Measurements from ENCODE around the gene OTUD6A. TPM values are rescaled to one million over a fixed set of nuclear protein-coding genes. Genes with fewer than 3 reads are reported as not detected.
"Not testable (repeated sequence)": the region's sequence is repeated elsewhere in the genome, so short reads cannot be mapped to it uniquely, and the experiment has no call there.

OTUD6A gene
- total RNA-seq, 2 experiments from 2014 or later = not detected

- no peak for ATAC-seq
- Mint-ChIP-seq H3K4me3 (no peak overlapping the region), H3K4me1 (no peaks in the 10 kb centered on the region), H3K27me3 (no peaks in the 10 kb centered on the region), H3K9me3 (ENCODE audit: low read depth) (no peaks in the 10 kb centered on the region), H3K27ac (no peak overlapping the region), H3K36me3 (ENCODE audit: low read depth) (no peaks in the 10 kb centered on the region)
- no peak for DNase-seq
- ChIA-PET CTCF (no interaction called here), POLR2A (no interaction called here)
- intact Hi-C loops (cut with DNase I, micrococcal nuclease) = loop anchor here in 1 of 2 experiments (2.0 kb wide), 1 partner anchor 551 kb away; no protein-coding TSS in a partner anchor
These were observed 27.5 kb downstream of the OTUD6A start for GRCh38 chrX:70089604-70090297.

- no peak for DNase-seq
- no peaks in the 10 kb centered on the region for H3K9me3 Mint-ChIP-seq (ENCODE audit: low read depth)
These were observed 30.0 kb downstream of the OTUD6A start for GRCh38 chrX:70092247-70092646.

GRCh38 chrX:70096052-70096451 is 33.8 kb downstream of the OTUD6A start:
- Mint-ChIP-seq H3K9me3 (ENCODE audit: low read depth) (no peaks in the 10 kb centered on the region), H3K4me1 (no peaks in the 10 kb centered on the region), H3K27me3 (peaks cover 5% of the 10 kb centered on the region), H3K36me3 (ENCODE audit: low read depth) (no peaks in the 10 kb centered on the region), H3K27ac (no peak overlapping the region), H3K4me3 (no peak overlapping the region)
- intact Hi-C loops (cut with DNase I, micrococcal nuclease) = loop anchor here (5.0 kb wide), 3 partner anchors 64 to 604 kb away; no protein-coding TSS in a partner anchor
- ChIA-PET CTCF (interaction anchor here (0.7 to 2.3 kb wide), 8 partner anchors 10 to 608 kb away, joined by 3 to 13 read pairs (median 4); no protein-coding TSS in a partner anchor), POLR2A (no interaction called here)
- no peak for DNase-seq
- ATAC-seq = no peak

More at GRCh38 chrX:70092247-70092646, 30.0 kb downstream of the OTUD6A start:
- ATAC-seq = no peak
- ChIA-PET POLR2A (no interaction called here), CTCF (no interaction called here)
- Mint-ChIP-seq H3K27me3 (no peaks in the 10 kb centered on the region), H3K4me1 (no peaks in the 10 kb centered on the region), H3K27ac (no peak overlapping the region), H3K4me3 (no peak overlapping the region), H3K36me3 (ENCODE audit: low read depth) (no peaks in the 10 kb centered on the region)
- intact Hi-C loops (cut with DNase I, micrococcal nuclease) = no loop called here

GRCh38 chrX:70105229-70105628 is 43.0 kb downstream of the OTUD6A start:
- Mint-ChIP-seq H3K27me3 (no peaks in the 10 kb centered on the region), H3K4me1 (no peaks in the 10 kb centered on the region), H3K4me3 (no peak overlapping the region), H3K36me3 (ENCODE audit: low read depth) (no peaks in the 10 kb centered on the region), H3K9me3 (ENCODE audit: low read depth) (no peaks in the 10 kb centered on the region), H3K27ac (no peak overlapping the region)
- ChIA-PET CTCF (interaction anchor here (1.6 kb wide), 1 partner anchor 9 kb away, joined by 6 read pairs; no protein-coding TSS in a partner anchor), POLR2A (no interaction called here)
- DNase-seq (no peak), ATAC-seq (no peak)
- intact Hi-C loops (cut with DNase I, micrococcal nuclease) = no loop called here

- H3K9me3 Mint-ChIP-seq (ENCODE audit: low read depth); H3K27ac Mint-ChIP-seq; POLR2A ChIA-PET; DNase-seq; CTCF ChIA-PET; H3K4me3 Mint-ChIP-seq; H3K27me3 Mint-ChIP-seq; intact Hi-C loops (cut with DNase I, micrococcal nuclease); ATAC-seq; H3K4me1 Mint-ChIP-seq; H3K36me3 Mint-ChIP-seq (ENCODE audit: low read depth): not testable (repeated sequence)
These were observed 49.3 kb downstream of the OTUD6A start for GRCh38 chrX:70111436-70112026.

Small RNA genes within 50 kb of the gene (microRNA-seq; reads per million reads assigned to microRNA genes)
- gene MIR676 (ENCODE audit: borderline replicate concordance) = 1.8 reads per million

Other genes with a start within 250 kb of the OTUD6A start
- not detected for gene AWAT2, start 12.5 kb upstream of the OTUD6A start, total RNA-seq
- gene IGBP1, start 71.0 kb downstream of the OTUD6A start, total RNA-seq = 10 to 100 TPM; 44.4 to 46.3 TPM
- not detected for gene DGAT2L6, start 115.0 kb downstream of the OTUD6A start, total RNA-seq
- gene AWAT1, start 172.2 kb downstream of the OTUD6A start, total RNA-seq = not detected
- under 1 TPM; 0.11 to 0.23 TPM for gene P2RY4, start 197.7 kb downstream of the OTUD6A start, total RNA-seq
- not detected for gene ARR3, start 205.9 kb downstream of the OTUD6A start, total RNA-seq
- not detected for gene RAB41, start 219.7 kb downstream of the OTUD6A start, total RNA-seq
- 10 to 100 TPM; 23.6 to 28.0 TPM for gene PDZD11, start 227.5 kb downstream of the OTUD6A start, total RNA-seq
- gene KIF4A, start 227.6 kb downstream of the OTUD6A start, total RNA-seq = 10 to 100 TPM; 21.2 to 25.4 TPM